NCI-H1092 treated with DMSO at 0.1 percent for 48 hours (cell line): Measurements from ENCODE around the gene GNAO1.

ENCODE experiments used
- DNase-seq: peaks from one replicate; lab custom pipeline; 2025; lab: John Stamatoyannopoulos, UW

GNAO1 gene

GRCh38 chr16:56241596-56241995 lies 50.3 kb downstream of the GNAO1 start:
- DNase-seq, result no peak

GRCh38 chr16:56242740-56243139 lies 51.5 kb downstream of the GNAO1 start:
- no peak for DNase-seq

GRCh38 chr16:56244612-56245011 lies 53.3 kb downstream of the GNAO1 start:
- DNase-seq, result no peak

GRCh38 chr16:56245197-56245596 lies 53.9 kb downstream of the GNAO1 start:
- no peak for DNase-seq

- no peak for DNase-seq
These were observed 54.9 kb downstream of the GNAO1 start for GRCh38 chr16:56246051-56246817.

GRCh38 chr16:56247018-56247417 lies 55.7 kb downstream of the GNAO1 start:
- DNase-seq, result no peak

GRCh38 chr16:56247808-56248207 lies 56.5 kb downstream of the GNAO1 start:
- no peak for DNase-seq

GRCh38 chr16:56252835-56253234 lies 61.5 kb downstream of the GNAO1 start:
- DNase-seq, result no peak

- DNase-seq, result no peak
These were observed 64.6 kb downstream of the GNAO1 start for GRCh38 chr16:56255904-56256303.

GRCh38 chr16:56257239-56257638 lies 66.0 kb downstream of the GNAO1 start:
- DNase-seq, result peak; percentile 66

- peak; percentile 17 for DNase-seq
These were observed 66.5 kb downstream of the GNAO1 start for GRCh38 chr16:56257666-56258342.

- no peak for DNase-seq
These were observed 67.5 kb downstream of the GNAO1 start for GRCh38 chr16:56258508-56259424.

- no peak for DNase-seq
These were observed 68.1 kb downstream of the GNAO1 start for GRCh38 chr16:56259425-56259779.

- DNase-seq, result no peak
These were observed 69.3 kb downstream of the GNAO1 start for GRCh38 chr16:56260378-56261160.

- no peak for DNase-seq
These were observed 70.4 kb downstream of the GNAO1 start for GRCh38 chr16:56261656-56262055.

GRCh38 chr16:56262148-56262547 lies 70.9 kb downstream of the GNAO1 start:
- DNase-seq, result no peak

- no peak for DNase-seq
These were observed 71.4 kb downstream of the GNAO1 start for GRCh38 chr16:56262551-56263245.

- no peak for DNase-seq
These were observed 72.7 kb downstream of the GNAO1 start for GRCh38 chr16:56263711-56264608.

- no peak for DNase-seq
These were observed 73.3 kb downstream of the GNAO1 start for GRCh38 chr16:56264609-56264972.

GRCh38 chr16:56265184-56265583 lies 73.9 kb downstream of the GNAO1 start:
- no peak for DNase-seq
